ENCODE data around the gene MYOG.

DNA sequence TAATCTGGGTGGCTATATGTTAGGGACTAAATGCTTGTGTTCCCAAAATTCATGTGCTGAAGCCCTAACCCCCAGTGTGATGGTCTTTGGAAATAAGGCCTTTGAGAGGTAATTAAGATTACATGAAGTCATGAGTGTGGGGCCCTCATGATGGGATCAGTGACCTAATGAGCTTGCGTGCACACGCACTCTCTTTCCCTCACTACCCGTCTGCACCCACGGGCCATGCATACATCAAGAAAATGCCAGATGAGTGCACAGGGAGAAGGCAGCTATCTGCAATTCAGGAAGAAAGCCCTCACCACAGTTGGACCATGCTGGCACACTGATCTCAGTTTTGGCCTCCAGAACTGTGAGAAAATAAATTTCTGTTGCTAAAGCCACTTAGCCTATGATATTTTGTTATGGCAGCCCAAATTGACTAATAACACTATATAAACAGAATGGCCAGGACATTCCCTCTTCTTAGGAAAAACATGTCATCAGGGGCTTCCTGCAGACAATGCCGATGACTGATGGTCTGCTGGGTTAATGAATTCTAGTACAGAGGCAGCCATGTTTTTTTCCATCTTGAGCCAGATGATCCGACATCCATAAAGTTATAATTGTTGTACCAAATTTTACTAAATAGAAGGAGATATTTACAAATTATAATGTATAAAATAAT, 18.1 kb upstream of the MYOG start:
- TF ChIP-seq POLR2A (IDR thresholded peaks at IDR 0.05; ENCODE audit: low read depth, low read length) (no peak), RAD21 (IDR thresholded peaks at IDR 0.05; ENCODE audit: low read length) (no peak)
- TF ChIP-seq, protein P1, sequence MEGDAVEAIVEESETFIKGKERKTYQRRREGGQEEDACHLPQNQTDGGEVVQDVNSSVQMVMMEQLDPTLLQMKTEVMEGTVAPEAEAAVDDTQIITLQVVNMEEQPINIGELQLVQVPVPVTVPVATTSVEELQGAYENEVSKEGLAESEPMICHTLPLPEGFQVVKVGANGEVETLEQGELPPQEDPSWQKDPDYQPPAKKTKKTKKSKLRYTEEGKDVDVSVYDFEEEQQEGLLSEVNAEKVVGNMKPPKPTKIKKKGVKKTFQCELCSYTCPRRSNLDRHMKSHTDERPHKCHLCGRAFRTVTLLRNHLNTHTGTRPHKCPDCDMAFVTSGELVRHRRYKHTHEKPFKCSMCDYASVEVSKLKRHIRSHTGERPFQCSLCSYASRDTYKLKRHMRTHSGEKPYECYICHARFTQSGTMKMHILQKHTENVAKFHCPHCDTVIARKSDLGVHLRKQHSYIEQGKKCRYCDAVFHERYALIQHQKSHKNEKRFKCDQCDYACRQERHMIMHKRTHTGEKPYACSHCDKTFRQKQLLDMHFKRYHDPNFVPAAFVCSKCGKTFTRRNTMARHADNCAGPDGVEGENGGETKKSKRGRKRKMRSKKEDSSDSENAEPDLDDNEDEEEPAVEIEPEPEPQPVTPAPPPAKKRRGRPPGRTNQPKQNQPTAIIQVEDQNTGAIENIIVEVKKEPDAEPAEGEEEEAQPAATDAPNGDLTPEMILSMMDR (conservative IDR thresholded peaks at IDR 0.05; ENCODE audit: low read depth, low read length) = no peak

Data from IMR-90 (cell line).